Right cardiac atrium (tissue), 5 donors: ENCODE results near the gene GPATCH1. TPM values are rescaled to one million over a fixed set of nuclear protein-coding genes. Genes with fewer than 3 reads are reported as not detected.
"Not testable (repeated sequence)": the region's sequence is repeated elsewhere in the genome, so short reads cannot be mapped to it uniquely, and the experiment has no call there.

Experiments used
- ATAC-seq, 2 donors: fragments of 200-7000 bp; cut with Tn5 transposase; one replicate each; pipeline versions ENCODE4 v1.8.0 to v1.9.1; 2020; ENCODE audit warnings: moderate library complexity in 2 of 2, mild to moderate bottlenecking in 1 of 2
- DNase-seq, 3 donors: peaks; one replicate each; pipeline ENCODE4 v3.0.0-alpha.2; 2020
- H3K27ac ChIP-seq: one replicate; pipeline ENCODE4 v1.5.1; 2013; ENCODE audit warnings: mild to moderate bottlenecking, low read length, control low read depth, moderate library complexity
- H3K27me3 ChIP-seq: one replicate; pipeline ENCODE4 v1.6.1; 2013; ENCODE audit not compliant: control insufficient read depth, insufficient read depth
- H3K4me1 ChIP-seq: one replicate; pipeline ENCODE4 v1.6.1; 2013; ENCODE audit warnings: low read length; ENCODE audit not compliant: control insufficient read depth, insufficient read depth
- H3K4me3 ChIP-seq: one replicate; pipeline ENCODE4 v1.5.1; 2013; ENCODE audit warnings: low read length, control low read depth
- H3K9me3 ChIP-seq: one replicate; pipeline ENCODE4 v1.6.1; 2013; ENCODE audit warnings: low read length; ENCODE audit not compliant: control insufficient read depth
- WGBS: extraction: QIAGEN DNeasy Blood & Tissue Kit; methylation state at CpG from one replicate; pipeline ENCODE4 v1.1.7; 2013; 5-methylcytosine and 5-hydroxymethylcytosine counted together
- intact Hi-C, 4 donors: fragments of 100-400 bp; cut with DNase I; formaldehyde crosslinking; loops; one replicate each; pipeline versions ENCODE4 v1.11.0 to v1.14.0; 2022 to 2023
- polyA plus RNA-seq: library from polyadenylated mRNA; stranded (reverse); fragments of 200-250 nt; gene quantifications from one replicate; pipeline ENCODE4 v1.2.3, GENCODE V29; 2013
- total RNA-seq, 4 donors: library from RNA; stranded (reverse); fragmentation: NEBNext Ultra II Directional; extraction: Animal tissue kit (Norgen Biotek cat#: 25700); gene quantifications; one replicate each; pipeline ENCODE4 v1.2.1, GENCODE V29; 2021
- donor health status: healthy with polysubstance abuse.
- donor health status: DM: no; HTN: yes; CAD: no.
- donor health status: DM: no; HTN: no; CAD: no.
- donor health status: DM: no; HTN: yes; CAD: no; lungs with severe emphysema.
- donor health status: DM: yes; HTN: yes; CAD: no.

Gene GPATCH1
- total and polyA plus RNA-seq, 5 donors, result 3.0 to 7.2 (median 5.4) TPM

DNA sequence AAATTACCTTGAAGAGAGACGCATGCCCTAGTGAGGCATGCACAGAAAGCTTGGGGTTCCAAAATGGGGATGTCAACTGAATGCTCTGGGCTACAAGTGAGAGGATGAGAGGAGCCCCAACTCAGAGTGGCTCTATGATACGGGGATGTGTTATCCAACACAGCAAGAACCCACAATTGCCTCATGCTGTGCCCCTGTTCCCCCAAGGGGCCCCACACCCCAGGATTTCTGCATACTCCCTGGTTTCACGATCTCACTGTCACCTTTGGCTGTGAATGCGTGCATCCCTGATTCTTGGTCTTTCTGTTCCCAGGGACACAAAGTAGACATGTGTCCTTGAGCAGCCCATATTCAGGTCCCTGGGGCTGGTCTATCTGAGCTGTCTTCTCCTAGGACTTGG is 80.2 kb downstream of the GPATCH1 start:
- Histone ChIP-seq H3K4me3 (no peak overlapping the region), H3K9me3 (no peaks in the 10 kb centered on the region), H3K27me3 (no peaks in the 10 kb centered on the region), H3K27ac (no peak overlapping the region), H3K4me1 (no peaks in the 10 kb centered on the region)
- WGBS, result 69% methylated on average over 4 of the region's 4 CpGs
- ATAC-seq, result no peak
- DNase-seq, result no peak
- intact Hi-C loops, result no loop called here

DNA sequence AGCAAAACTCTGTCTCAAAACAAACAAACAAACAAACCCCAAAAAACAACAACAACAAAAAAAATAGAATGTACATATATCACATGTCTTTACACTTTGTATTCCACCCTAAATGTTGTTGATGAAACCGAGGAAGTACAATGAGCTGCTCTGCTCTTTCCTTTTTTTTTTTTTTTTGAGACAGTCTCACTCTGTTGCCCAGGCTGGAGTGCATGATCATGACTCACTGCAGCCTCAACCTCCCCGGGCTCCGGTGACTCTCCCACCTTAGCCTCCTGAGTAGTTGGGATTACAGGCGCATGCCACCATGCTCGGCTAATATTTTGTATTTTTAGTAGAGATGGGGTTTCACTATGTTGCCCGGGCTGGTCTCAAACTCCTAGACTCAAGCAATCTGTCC is 82.5 kb downstream of the GPATCH1 start:
- Histone ChIP-seq H3K4me1 (no peaks in the 10 kb centered on the region), H3K27me3 (no peaks in the 10 kb centered on the region), H3K9me3 (no peaks in the 10 kb centered on the region), H3K4me3 (no peak overlapping the region), H3K27ac (no peak overlapping the region)
- 91% methylated on average over 6 of the region's 6 CpGs for WGBS
- intact Hi-C loops, result no loop called here
- ATAC-seq (no peak), DNase-seq (no peak)

DNA sequence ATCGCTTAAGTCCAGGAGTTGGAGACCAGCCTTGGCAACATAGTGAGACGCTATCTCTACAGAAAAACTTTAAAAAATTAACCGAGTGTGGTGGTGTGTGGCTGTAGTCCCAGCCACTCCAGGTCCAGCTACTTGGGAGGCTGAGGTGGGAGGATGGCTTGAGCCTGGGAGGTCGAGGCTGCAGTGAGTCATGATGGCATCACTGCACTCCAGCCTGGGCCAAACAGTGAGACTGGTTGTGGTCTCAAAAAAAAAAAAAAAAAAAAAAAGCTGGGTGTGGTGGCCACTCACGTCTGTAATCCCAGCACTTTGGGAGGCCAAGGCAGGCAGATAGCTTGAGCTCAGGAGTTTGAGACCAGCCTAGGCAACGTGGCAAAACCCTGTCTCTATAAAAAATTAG is 85.1 kb downstream of the GPATCH1 start:
- intact Hi-C loops, DNase-seq, H3K9me3 ChIP-seq, ATAC-seq, H3K4me3 ChIP-seq, H3K27ac ChIP-seq, H3K27me3 ChIP-seq, H3K4me1 ChIP-seq: not testable (repeated sequence)
- WGBS, result 70% methylated on average over 6 of the region's 6 CpGs

DNA sequence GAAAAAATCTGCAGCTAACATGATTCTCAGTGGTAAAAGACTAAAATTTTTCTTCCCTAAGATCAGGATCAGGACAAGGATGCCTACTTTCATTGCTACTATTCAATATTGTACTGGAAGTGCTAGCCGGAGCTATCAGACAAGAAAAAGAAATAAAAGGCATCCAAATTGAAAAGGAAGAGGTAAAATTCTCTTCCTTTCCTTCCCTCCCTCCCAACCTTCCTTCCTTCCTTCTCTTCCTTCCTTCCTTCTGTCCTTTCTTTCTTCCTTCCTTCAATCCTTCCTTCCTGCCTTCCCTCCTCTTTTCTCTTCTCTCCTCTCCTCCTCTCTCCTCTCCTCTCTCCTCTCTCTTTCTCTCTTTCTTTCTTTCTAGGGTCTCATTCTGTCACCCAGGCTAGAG is 86.5 kb downstream of the GPATCH1 start:
- whole genome bisulfite sequencing, result 93% methylated on average over 1 of the region's 1 CpG
- intact Hi-C loops, result no loop called here
- H3K4me3 ChIP-seq, result no peak overlapping the region

DNA sequence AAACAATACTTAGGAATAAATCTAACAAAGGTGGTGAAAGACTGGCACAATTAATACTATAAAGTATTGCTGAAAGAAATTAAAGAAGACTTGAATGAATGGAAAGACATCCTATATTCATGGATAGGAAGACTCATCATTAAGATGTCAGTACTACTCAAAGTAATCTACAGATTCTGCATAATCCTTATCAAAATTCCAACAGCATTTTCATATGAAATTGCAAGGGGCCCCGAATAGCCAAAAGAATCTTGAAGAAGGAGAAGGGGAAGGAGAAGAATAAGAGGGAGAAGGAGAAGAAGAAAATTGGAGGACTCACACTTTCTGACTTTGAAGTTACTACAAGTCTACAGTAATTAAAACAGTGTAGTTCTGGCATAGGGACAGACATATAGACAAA is 87.5 kb downstream of the GPATCH1 start:
- Histone ChIP-seq H3K27me3 (no peaks in the 10 kb centered on the region), H3K27ac (no peak overlapping the region), H3K9me3 (no peaks in the 10 kb centered on the region), H3K4me1 (no peaks in the 10 kb centered on the region), H3K4me3 (no peak overlapping the region)
- 78% methylated on average over 1 of the region's 1 CpG for WGBS
- intact Hi-C loops, result no loop called here
- ATAC-seq, result no peak
- no peak for DNase-seq

More for the DNA sequence above, 86.5 kb downstream of the GPATCH1 start:
- Histone ChIP-seq H3K9me3 (no peaks in the 10 kb centered on the region), H3K4me1 (no peaks in the 10 kb centered on the region), H3K27ac (no peak overlapping the region), H3K27me3 (no peaks in the 10 kb centered on the region)
- ATAC-seq, result no peak
- DNase-seq, result no peak

DNA sequence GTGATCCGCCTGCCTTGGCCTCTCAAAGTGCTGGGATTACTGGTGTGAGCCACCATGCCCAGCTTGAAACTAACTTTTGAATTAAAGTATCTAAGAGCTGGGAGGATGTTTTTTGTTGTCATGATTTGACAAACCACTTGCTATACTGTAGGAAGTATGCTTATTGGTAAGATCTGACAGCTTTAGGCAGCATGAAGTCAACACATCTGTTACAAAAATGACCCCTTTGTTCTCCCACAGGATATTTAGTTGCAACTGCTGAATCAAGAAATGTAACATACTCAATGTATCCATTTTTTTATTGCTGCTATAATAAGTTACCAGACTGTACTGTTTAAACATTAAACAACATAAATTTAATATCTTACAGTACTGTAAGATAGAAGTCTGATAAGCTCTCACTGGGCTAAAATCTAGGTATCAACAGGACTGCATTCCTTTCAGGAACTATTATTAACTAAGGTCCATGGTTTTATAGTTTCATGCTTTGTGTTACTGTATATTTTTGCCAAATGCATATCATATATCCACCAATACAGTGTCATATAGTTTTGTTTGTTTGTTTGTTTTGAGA is 90.3 kb downstream of the GPATCH1 start:
- Histone ChIP-seq H3K9me3 (no peaks in the 10 kb centered on the region), H3K27me3 (no peaks in the 10 kb centered on the region), H3K4me3 (no peak overlapping the region), H3K27ac (no peak overlapping the region), H3K4me1 (peaks cover 4% of the 10 kb centered on the region)
- ATAC-seq, result no peak
- no peak for DNase-seq
- intact Hi-C loops, result no loop called here
- WGBS, result 92% methylated on average over 1 of the region's 1 CpG

DNA sequence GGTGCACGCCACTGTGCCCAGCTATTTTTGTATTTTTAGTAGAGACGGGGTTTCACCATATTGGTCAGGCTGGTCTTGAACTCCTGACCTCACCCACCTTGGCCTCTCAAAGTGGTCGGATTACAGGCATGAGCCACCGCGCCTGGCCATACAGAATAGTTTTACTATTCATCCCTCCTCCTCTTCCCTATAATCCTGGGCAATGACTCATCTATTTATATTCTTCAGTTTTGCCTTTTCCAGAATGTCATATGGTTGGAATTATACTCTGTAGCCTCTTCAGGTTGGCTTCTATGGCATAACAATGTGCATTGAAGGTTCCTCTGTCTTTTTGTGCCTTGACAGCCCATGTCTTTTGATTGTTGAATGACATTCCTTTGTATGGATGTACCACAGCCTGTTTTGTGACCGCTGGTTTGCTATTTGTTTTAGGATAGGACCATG is 91.0 kb downstream of the GPATCH1 start:
- Histone ChIP-seq H3K4me1 (peaks cover 4% of the 10 kb centered on the region), H3K4me3 (no peak overlapping the region), H3K27me3 (no peaks in the 10 kb centered on the region), H3K27ac (no peak overlapping the region), H3K9me3 (no peaks in the 10 kb centered on the region)
- intact Hi-C loops, result no loop called here
- 94% methylated on average over 6 of the region's 6 CpGs for WGBS
- ATAC-seq (no peak), DNase-seq (no peak)

DNA sequence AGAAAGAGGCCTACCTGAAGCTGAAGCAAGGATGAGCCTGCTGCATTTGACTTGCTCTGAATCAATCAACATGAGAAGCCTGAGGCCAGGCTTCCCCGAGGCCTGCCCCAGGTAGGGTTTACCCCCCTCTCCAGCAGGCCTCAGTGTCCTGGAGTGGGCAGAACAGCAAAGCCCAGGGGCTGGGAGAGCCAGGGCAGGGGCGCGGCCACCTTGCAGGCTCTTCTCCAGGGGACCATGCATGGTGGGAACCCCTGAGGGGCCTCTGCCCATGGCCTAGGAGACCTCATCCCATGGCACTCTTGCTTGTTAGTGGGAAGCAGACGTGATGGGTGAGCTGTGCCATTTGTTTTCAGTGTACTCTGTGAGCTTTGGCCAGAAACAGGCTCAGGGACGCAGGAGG is 93.2 kb downstream of the GPATCH1 start:
- Histone ChIP-seq H3K4me1 (peaks cover 4% of the 10 kb centered on the region), H3K9me3 (no peaks in the 10 kb centered on the region), H3K27me3 (no peaks in the 10 kb centered on the region), H3K4me3 (no peak overlapping the region), H3K27ac (no peak overlapping the region)
- WGBS, result 98% methylated on average over 5 of the region's 5 CpGs
- no peak for ATAC-seq
- no peak for DNase-seq
- intact Hi-C loops, result no loop called here

DNA sequence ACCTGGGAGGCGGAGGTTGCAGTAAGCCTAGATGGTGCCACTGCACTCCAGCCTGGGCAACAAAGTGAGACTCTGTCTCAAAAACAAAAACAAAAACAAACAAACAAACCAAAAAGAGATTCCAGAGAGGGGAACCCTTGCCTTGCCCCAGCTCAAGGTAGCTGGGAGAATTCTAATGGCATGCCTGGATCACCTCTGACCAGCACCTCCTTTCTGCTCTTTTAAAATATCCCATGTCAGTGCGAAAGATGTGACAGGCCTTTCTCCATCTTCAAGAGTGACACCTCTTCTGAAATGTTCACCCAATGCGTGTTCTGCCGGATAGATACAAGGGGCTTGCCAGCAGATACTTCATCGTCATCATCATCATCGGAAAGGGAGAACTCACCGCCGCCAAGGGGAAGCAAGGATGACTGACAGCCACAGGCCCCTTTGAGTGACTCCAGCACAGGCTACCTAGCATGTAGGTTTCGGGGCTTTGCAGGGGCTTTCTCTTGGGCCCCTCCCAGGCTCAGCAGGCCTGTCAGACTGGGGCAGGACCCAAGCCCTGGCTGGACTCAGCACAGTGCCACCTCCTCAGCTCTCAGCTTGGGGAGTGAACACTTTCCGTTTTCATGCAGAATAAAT is 94.3 kb downstream of the GPATCH1 start:
- no peaks in the 10 kb centered on the region for H3K9me3 ChIP-seq
- 92% methylated on average over 10 of the region's 10 CpGs for WGBS
- H3K27me3 ChIP-seq, result no peaks in the 10 kb centered on the region
- no peak for ATAC-seq
- intact Hi-C loops, result no loop called here
- H3K4me1 ChIP-seq, result peaks cover 4% of the 10 kb centered on the region
- no peak overlapping the region for H3K4me3 ChIP-seq
- H3K27ac ChIP-seq, result no peak overlapping the region
- no peak for DNase-seq

DNA sequence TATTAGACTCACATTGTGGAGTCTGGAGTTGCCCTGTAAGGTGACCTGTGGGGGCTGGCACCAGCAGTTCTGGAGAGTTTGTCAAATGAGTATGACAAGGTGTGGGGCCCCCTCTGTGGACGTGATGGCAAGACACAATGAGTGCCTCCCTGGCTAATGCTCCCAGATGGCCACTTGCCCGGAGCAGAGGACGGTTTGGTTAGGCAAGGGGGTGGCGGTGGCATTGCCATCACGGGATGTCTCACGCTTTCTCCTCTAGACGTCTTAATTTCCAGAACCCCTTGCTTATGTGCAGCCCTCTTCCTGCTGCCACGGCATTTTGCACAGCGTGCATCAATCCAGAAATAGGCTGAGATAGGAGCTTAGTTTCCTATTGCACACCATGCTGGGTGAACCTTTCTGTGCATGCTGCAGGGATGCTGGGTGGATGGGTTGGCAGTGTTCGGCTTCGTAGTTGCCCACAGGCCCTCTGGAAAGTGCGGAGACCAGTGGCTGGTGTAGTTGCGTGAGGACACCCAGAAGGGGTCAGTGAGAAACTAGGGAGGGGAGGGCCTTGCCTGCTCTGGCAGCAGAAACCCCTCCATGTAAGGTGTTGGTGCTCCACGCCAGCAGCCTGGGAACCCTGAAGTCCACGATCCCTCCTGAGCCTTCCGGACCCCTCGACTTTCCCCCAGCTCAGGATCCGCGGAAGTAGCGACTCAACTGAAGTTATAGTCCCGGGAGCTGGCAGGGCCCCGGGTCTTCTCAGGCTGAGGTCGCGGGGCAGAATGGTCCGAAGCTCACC is 95.1 kb downstream of the GPATCH1 start:
- H3K27ac ChIP-seq, result peak overlapping the region; percentile 61
- peaks cover 4% of the 10 kb centered on the region for H3K4me1 ChIP-seq
- WGBS, result 12% methylated on average over 25 of the region's 25 CpGs
- DNase-seq (peak in 1 of 3 donors; percentile 21), ATAC-seq (peak; percentile 1 to 9)
- no peaks in the 10 kb centered on the region for H3K27me3 ChIP-seq
- no peaks in the 10 kb centered on the region for H3K9me3 ChIP-seq
- H3K4me3 ChIP-seq, result peak overlapping the region; percentile 77
- intact Hi-C loops, result no loop called here

DNA sequence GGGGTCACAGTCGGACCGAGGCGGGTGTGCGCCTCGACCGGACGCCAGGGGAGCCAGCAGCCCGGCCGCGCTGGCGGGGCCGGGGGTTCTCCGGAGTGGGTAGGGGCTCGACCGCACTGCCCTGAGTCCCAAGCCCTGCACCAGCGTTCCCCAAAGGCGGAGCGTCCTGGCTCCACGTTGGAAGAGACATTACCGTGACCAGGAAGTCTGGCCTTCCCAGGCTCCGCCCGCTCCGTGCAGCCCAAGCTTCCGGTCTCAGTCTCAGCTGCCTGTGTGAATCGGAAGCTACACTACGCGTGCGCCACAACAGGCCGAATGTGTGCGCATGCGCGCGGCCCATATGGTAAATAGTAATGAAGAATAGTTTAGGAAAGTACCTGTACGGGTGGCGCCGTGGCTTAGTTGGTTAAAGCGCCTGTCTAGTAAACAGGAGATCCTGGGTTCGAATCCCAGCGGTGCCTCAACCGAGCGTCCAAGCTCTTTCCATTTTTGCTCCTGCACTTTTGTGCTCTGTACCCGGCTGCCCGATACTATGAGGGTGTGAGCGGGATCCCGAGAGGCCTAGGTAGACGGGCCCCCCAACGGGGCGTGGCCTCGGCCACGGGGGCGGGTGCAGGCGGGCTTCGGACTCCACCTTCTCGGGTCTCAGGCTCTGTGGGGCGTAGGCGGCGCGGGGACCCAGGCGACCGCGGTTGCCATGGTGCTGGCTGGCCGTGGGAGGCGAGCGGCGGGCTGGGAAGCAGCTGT is 95.9 kb downstream of the GPATCH1 start:
- DNase-seq (peak; percentile 96 to 98 (median 98)), ATAC-seq (peak; percentile 97)
- under 1% methylated on average over 64 of the region's 65 CpGs for WGBS
- Histone ChIP-seq H3K9me3 (no peaks in the 10 kb centered on the region), H3K27me3 (no peaks in the 10 kb centered on the region), H3K4me1 (peaks cover 4% of the 10 kb centered on the region), H3K4me3 (peak overlapping the region; percentile 77), H3K27ac (peak overlapping the region; percentile 61)
- intact Hi-C loops, result no loop called here
